ENCODE data around the gene CHAC2. TPM values are rescaled to one million over a fixed set of nuclear protein-coding genes. Genes with fewer than 3 reads are reported as not detected.
A peak's percentile ranks its signal among the peaks of the same experiment; 100 is the strongest.

CHAC2 gene
- total and polyA plus RNA-seq, 2 of the 13 experiments (the other 11 are each of a cell fraction or from before 2014, with no cell fraction given): 1.7 to 10.7 TPM

DNA sequence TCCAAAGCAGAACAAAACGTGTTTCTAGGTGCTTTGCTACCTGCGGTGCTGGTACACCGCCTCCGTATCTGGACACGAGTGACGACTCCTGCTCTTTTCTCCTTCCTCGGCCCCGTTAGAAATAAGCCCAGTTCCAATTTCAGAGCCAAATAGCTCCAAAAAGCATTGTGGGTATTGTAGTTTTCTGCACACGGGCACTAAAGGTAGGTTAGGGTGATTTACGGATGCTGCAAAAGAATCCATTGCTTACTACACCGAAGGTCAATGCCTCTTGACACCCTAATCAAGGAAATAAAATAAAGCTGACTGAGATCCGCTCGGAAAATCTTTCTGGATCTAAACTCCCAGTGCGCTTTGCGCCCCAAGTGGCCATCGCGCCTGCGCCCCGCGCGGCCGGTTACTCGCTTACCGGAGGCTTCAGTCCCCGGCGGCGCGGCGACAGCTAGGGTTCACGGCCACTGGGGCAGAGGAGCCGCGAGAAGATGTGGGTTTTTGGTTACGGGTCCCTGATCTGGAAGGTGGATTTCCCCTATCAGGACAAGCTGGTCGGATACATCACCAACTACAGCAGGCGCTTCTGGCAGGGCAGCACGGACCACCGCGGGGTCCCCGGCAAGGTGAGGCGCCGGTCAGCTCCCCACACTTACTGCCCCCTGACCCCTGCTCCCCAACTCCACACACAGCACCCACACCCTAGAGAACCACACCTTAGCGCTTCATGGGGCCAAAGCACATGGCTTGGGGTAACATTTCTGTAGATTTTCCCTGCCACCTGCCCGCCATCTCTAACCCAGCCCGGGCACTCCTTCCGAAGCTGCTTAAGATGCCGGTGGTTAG is at the start of gene CHAC2 (continued):
- TF ChIP-seq, protein P1, sequence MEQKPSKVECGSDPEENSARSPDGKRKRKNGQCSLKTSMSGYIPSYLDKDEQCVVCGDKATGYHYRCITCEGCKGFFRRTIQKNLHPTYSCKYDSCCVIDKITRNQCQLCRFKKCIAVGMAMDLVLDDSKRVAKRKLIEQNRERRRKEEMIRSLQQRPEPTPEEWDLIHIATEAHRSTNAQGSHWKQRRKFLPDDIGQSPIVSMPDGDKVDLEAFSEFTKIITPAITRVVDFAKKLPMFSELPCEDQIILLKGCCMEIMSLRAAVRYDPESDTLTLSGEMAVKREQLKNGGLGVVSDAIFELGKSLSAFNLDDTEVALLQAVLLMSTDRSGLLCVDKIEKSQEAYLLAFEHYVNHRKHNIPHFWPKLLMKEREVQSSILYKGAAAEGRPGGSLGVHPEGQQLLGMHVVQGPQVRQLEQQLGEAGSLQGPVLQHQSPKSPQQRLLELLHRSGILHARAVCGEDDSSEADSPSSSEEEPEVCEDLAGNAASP (CRISPR knock-in tag; IDR thresholded peaks at IDR 0.05; ENCODE audit: borderline replicate concordance): no peak
- TF ChIP-seq ZNF720 (CRISPR knock-in tag; IDR thresholded peaks at IDR 0.05): no peak
- TF ChIP-seq ZBTB42 (CRISPR knock-in tag; IDR thresholded peaks at IDR 0.05): no peak
- TF ChIP-seq, protein P2, sequence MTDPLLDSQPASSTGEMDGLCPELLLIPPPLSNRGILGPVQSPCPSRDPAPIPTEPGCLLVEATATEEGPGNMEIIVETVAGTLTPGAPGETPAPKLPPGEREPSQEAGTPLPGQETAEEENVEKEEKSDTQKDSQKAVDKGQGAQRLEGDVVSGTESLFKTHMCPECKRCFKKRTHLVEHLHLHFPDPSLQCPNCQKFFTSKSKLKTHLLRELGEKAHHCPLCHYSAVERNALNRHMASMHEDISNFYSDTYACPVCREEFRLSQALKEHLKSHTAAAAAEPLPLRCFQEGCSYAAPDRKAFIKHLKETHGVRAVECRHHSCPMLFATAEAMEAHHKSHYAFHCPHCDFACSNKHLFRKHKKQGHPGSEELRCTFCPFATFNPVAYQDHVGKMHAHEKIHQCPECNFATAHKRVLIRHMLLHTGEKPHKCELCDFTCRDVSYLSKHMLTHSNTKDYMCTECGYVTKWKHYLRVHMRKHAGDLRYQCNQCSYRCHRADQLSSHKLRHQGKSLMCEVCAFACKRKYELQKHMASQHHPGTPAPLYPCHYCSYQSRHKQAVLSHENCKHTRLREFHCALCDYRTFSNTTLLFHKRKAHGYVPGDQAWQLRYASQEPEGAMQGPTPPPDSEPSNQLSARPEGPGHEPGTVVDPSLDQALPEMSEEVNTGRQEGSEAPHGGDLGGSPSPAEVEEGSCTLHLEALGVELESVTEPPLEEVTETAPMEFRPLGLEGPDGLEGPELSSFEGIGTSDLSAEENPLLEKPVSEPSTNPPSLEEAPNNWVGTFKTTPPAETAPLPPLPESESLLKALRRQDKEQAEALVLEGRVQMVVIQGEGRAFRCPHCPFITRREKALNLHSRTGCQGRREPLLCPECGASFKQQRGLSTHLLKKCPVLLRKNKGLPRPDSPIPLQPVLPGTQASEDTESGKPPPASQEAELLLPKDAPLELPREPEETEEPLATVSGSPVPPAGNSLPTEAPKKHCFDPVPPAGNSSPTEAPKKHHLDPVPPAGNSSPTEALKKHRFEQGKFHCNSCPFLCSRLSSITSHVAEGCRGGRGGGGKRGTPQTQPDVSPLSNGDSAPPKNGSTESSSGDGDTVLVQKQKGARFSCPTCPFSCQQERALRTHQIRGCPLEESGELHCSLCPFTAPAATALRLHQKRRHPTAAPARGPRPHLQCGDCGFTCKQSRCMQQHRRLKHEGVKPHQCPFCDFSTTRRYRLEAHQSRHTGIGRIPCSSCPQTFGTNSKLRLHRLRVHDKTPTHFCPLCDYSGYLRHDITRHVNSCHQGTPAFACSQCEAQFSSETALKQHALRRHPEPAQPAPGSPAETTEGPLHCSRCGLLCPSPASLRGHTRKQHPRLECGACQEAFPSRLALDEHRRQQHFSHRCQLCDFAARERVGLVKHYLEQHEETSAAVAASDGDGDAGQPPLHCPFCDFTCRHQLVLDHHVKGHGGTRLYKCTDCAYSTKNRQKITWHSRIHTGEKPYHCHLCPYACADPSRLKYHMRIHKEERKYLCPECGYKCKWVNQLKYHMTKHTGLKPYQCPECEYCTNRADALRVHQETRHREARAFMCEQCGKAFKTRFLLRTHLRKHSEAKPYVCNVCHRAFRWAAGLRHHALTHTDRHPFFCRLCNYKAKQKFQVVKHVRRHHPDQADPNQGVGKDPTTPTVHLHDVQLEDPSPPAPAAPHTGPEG (CRISPR knock-in tag; IDR thresholded peaks at IDR 0.05): no peak
- TF ChIP-seq, protein P3, sequence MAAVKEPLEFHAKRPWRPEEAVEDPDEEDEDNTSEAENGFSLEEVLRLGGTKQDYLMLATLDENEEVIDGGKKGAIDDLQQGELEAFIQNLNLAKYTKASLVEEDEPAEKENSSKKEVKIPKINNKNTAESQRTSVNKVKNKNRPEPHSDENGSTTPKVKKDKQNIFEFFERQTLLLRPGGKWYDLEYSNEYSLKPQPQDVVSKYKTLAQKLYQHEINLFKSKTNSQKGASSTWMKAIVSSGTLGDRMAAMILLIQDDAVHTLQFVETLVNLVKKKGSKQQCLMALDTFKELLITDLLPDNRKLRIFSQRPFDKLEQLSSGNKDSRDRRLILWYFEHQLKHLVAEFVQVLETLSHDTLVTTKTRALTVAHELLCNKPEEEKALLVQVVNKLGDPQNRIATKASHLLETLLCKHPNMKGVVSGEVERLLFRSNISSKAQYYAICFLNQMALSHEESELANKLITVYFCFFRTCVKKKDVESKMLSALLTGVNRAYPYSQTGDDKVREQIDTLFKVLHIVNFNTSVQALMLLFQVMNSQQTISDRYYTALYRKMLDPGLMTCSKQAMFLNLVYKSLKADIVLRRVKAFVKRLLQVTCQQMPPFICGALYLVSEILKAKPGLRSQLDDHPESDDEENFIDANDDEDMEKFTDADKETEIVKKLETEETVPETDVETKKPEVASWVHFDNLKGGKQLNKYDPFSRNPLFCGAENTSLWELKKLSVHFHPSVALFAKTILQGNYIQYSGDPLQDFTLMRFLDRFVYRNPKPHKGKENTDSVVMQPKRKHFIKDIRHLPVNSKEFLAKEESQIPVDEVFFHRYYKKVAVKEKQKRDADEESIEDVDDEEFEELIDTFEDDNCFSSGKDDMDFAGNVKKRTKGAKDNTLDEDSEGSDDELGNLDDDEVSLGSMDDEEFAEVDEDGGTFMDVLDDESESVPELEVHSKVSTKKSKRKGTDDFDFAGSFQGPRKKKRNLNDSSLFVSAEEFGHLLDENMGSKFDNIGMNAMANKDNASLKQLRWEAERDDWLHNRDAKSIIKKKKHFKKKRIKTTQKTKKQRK (IDR thresholded peaks at IDR 0.05; ENCODE audit: low read length): no peak
- TF ChIP-seq ZSCAN20 (CRISPR knock-in tag; IDR thresholded peaks at IDR 0.05; ENCODE audit: borderline replicate concordance): no peak
- 0 out of 2 replicates have a peak, but pooled peaks have one; percentile 28 for TF ChIP-seq ZNF724P (CRISPR knock-in tag; IDR thresholded peaks at IDR 0.05; ENCODE audit: borderline replicate concordance)
- TF ChIP-seq, protein P4, sequence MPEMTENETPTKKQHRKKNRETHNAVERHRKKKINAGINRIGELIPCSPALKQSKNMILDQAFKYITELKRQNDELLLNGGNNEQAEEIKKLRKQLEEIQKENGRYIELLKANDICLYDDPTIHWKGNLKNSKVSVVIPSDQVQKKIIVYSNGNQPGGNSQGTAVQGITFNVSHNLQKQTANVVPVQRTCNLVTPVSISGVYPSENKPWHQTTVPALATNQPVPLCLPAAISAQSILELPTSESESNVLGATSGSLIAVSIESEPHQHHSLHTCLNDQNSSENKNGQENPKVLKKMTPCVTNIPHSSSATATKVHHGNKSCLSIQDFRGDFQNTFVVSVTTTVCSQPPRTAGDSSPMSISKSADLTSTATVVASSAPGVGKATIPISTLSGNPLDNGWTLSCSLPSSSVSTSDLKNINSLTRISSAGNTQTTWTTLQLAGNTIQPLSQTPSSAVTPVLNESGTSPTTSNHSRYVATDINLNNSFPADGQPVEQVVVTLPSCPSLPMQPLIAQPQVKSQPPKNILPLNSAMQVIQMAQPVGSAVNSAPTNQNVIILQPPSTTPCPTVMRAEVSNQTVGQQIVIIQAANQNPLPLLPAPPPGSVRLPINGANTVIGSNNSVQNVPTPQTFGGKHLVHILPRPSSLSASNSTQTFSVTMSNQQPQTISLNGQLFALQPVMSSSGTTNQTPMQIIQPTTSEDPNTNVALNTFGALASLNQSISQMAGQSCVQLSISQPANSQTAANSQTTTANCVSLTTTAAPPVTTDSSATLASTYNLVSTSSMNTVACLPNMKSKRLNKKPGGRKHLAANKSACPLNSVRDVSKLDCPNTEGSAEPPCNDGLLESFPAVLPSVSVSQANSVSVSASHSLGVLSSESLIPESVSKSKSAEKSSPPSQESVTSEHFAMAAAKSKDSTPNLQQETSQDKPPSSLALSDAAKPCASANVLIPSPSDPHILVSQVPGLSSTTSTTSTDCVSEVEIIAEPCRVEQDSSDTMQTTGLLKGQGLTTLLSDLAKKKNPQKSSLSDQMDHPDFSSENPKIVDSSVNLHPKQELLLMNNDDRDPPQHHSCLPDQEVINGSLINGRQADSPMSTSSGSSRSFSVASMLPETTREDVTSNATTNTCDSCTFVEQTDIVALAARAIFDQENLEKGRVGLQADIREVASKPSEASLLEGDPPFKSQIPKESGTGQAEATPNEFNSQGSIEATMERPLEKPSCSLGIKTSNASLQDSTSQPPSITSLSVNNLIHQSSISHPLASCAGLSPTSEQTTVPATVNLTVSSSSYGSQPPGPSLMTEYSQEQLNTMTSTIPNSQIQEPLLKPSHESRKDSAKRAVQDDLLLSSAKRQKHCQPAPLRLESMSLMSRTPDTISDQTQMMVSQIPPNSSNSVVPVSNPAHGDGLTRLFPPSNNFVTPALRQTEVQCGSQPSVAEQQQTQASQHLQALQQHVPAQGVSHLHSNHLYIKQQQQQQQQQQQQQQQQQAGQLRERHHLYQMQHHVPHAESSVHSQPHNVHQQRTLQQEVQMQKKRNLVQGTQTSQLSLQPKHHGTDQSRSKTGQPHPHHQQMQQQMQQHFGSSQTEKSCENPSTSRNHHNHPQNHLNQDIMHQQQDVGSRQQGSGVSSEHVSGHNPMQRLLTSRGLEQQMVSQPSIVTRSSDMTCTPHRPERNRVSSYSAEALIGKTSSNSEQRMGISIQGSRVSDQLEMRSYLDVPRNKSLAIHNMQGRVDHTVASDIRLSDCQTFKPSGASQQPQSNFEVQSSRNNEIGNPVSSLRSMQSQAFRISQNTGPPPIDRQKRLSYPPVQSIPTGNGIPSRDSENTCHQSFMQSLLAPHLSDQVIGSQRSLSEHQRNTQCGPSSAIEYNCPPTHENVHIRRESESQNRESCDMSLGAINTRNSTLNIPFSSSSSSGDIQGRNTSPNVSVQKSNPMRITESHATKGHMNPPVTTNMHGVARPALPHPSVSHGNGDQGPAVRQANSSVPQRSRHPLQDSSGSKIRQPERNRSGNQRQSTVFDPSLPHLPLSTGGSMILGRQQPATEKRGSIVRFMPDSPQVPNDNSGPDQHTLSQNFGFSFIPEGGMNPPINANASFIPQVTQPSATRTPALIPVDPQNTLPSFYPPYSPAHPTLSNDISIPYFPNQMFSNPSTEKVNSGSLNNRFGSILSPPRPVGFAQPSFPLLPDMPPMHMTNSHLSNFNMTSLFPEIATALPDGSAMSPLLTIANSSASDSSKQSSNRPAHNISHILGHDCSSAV (CRISPR knock-in tag; IDR thresholded peaks at IDR 0.05; ENCODE audit: borderline replicate concordance): no peak
